ENCODE measurements around the gene ZP3. TPM values are rescaled to one million over a fixed set of nuclear protein-coding genes. Genes with fewer than 3 reads are reported as not detected.
"Not testable (repeated sequence)": the region's sequence is repeated elsewhere in the genome, so short reads cannot be mapped to it uniquely, and the experiment has no call there.

The ZP3 gene
- total RNA-seq, 1 donor from 2014 or later, result not detected

GRCh38 chr7:76462271-76462882 is 37.6 kb downstream of the ZP3 start:
- not testable (repeated sequence) for H3K4me3 ChIP-seq (ENCODE audit: low read length in 3 of 3); H3K4me1 ChIP-seq (ENCODE audit: control insufficient read depth in 3 of 3, insufficient read depth in 3 of 3, low read length in 3 of 3); H3K9me3 ChIP-seq (ENCODE audit: control insufficient read depth in 3 of 3, low read length in 3 of 3); H3K9ac ChIP-seq (ENCODE audit: low read depth in 1 of 3, low read length in 3 of 3); H3K36me3 ChIP-seq (ENCODE audit: control insufficient read depth in 3 of 3, insufficient read depth in 3 of 3, low read length in 3 of 3); H3K27ac ChIP-seq (ENCODE audit: low read depth, low read length); H3K27me3 ChIP-seq (ENCODE audit: control insufficient read depth in 3 of 3, insufficient read depth in 3 of 3, low read length in 3 of 3)

- not testable (repeated sequence) for H3K4me1 ChIP-seq (ENCODE audit: control insufficient read depth in 3 of 3, insufficient read depth in 3 of 3, low read length in 3 of 3); H3K9me3 ChIP-seq (ENCODE audit: control insufficient read depth in 3 of 3, low read length in 3 of 3); H3K9ac ChIP-seq (ENCODE audit: low read depth in 1 of 3, low read length in 3 of 3); H3K4me3 ChIP-seq (ENCODE audit: low read length in 3 of 3); H3K36me3 ChIP-seq (ENCODE audit: control insufficient read depth in 3 of 3, insufficient read depth in 3 of 3, low read length in 3 of 3); H3K27ac ChIP-seq (ENCODE audit: low read depth, low read length); H3K27me3 ChIP-seq (ENCODE audit: control insufficient read depth in 3 of 3, insufficient read depth in 3 of 3, low read length in 3 of 3)
These were observed 40.2 kb downstream of the ZP3 start for GRCh38 chr7:76464959-76465358.

DNA sequence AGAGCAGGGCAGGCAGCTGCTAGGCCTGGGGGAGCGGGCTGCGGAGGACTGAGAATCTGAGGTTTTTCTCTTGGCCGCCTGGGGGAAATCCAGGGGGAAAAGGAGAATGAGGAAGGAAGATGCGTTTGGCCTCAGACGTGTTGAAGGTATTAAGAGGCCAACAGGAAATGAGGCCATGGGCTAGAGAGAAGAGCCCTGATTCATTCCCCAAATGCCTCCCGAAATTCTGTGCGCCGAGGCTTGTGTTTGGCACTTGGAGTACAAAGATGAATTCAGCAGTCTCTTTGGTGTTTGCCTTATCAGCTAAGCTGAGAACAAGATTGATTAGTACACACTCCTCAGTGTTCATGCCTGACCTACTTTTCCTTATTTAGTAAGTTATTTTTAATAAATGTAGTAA is 41.2 kb downstream of the ZP3 start:
- not testable (repeated sequence) for H3K36me3 ChIP-seq (ENCODE audit: control insufficient read depth in 3 of 3, insufficient read depth in 3 of 3, low read length in 3 of 3); H3K4me1 ChIP-seq (ENCODE audit: control insufficient read depth in 3 of 3, insufficient read depth in 3 of 3, low read length in 3 of 3); H3K9me3 ChIP-seq (ENCODE audit: control insufficient read depth in 3 of 3, low read length in 3 of 3); H3K4me3 ChIP-seq (ENCODE audit: low read length in 3 of 3); H3K9ac ChIP-seq (ENCODE audit: low read depth in 1 of 3, low read length in 3 of 3); H3K27ac ChIP-seq (ENCODE audit: low read depth, low read length); H3K27me3 ChIP-seq (ENCODE audit: control insufficient read depth in 3 of 3, insufficient read depth in 3 of 3, low read length in 3 of 3)

DNA sequence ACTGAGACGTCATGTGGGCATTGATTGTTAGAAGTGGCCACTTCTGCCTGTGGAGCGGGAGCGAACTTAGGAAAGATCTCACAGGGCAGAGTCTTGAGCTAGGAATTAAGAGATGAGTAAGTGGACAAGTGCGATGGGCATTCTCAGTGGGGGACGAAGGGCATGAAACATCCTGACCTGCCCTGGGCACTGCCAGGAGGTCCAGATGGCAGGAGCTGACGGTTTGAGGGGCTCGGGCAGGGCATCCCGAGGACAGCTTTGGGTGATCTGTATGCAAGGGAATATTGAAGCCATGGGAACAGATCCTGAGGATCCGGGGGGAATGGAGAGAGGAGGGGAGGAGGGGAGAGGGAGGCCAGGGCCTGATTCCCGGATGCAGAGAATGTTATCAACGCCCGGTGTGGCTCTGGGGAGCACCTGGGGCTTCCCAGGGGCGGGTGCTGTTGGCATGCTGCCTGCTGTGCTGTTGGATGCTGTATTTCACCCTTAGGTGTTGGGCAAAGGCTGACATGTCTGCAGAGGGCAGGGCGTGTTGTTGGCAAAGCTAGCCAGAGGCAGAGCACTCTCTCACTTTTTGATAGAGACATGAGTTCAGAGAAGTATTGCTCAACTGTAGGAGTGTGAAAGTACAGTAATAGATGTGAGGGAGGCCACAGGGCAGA is 43.1 kb downstream of the ZP3 start:
- H3K4me1 ChIP-seq (ENCODE audit: control insufficient read depth in 3 of 3, insufficient read depth in 3 of 3, low read length in 3 of 3); H3K36me3 ChIP-seq (ENCODE audit: control insufficient read depth in 3 of 3, insufficient read depth in 3 of 3, low read length in 3 of 3); H3K9me3 ChIP-seq (ENCODE audit: control insufficient read depth in 3 of 3, low read length in 3 of 3); H3K27ac ChIP-seq (ENCODE audit: low read depth, low read length); H3K27me3 ChIP-seq (ENCODE audit: control insufficient read depth in 3 of 3, insufficient read depth in 3 of 3, low read length in 3 of 3); H3K4me3 ChIP-seq (ENCODE audit: low read length in 3 of 3); H3K9ac ChIP-seq (ENCODE audit: low read depth in 1 of 3, low read length in 3 of 3): not testable (repeated sequence)

DNA sequence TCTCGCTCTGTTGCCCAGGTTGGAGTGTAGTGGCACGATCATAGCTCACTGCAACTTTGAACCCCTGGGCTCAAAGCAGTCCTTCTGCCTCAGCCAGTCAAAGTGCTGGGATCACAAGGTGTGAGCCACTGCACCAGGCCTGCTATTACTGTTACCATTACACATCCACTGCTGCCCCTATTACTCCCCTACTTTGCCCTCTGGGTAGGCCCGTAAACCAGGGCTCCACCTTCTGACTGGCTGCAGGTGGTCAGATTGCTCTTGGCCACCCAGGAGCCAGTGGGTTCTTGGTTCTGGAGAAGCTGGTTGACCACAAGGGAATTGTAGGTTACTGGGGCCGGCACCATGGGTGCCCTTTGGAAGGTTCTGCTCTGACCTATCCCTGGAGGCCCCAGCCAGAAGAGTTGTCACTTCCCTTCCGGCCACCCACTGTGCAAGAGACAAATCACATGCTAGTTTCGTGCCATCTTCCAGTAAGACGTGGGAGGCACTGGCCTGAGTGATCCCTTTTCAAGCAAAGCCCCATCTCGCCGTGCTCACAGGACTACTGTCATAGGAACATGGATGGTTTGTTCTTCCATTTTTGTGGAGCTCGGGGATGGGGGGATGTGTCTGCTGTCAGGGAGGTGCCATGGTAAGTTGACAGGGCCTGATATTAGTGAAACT is 46.9 kb downstream of the ZP3 start:
- H3K9me3 ChIP-seq (ENCODE audit: control insufficient read depth in 3 of 3, low read length in 3 of 3); H3K27me3 ChIP-seq (ENCODE audit: control insufficient read depth in 3 of 3, insufficient read depth in 3 of 3, low read length in 3 of 3); H3K27ac ChIP-seq (ENCODE audit: low read depth, low read length); H3K9ac ChIP-seq (ENCODE audit: low read depth in 1 of 3, low read length in 3 of 3); H3K36me3 ChIP-seq (ENCODE audit: control insufficient read depth in 3 of 3, insufficient read depth in 3 of 3, low read length in 3 of 3); H3K4me3 ChIP-seq (ENCODE audit: low read length in 3 of 3); H3K4me1 ChIP-seq (ENCODE audit: control insufficient read depth in 3 of 3, insufficient read depth in 3 of 3, low read length in 3 of 3): not testable (repeated sequence)

DNA sequence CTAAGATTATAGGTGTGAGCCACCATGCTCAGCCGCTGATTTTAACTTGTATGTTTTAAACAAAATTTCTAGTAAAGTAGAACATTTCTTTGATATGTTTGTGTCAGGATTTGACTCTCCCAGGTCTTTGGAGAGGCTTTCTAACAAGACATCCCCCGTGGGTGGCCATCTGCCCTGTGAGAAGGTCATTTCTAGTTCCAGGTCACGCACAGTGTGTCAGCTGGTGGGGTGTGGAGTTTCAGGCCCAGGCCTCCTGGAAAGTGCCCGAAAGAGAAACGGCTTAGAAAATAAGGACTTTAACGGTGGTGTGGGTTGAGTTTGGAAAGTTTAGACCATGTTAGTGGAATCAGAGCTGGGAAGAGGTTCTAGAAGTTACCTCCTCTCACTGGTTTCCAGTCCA is 48.3 kb downstream of the ZP3 start:
- H3K4me3 ChIP-seq (ENCODE audit: low read length in 3 of 3); H3K27ac ChIP-seq (ENCODE audit: low read depth, low read length); H3K36me3 ChIP-seq (ENCODE audit: control insufficient read depth in 3 of 3, insufficient read depth in 3 of 3, low read length in 3 of 3); H3K9ac ChIP-seq (ENCODE audit: low read depth in 1 of 3, low read length in 3 of 3); H3K4me1 ChIP-seq (ENCODE audit: control insufficient read depth in 3 of 3, insufficient read depth in 3 of 3, low read length in 3 of 3); H3K9me3 ChIP-seq (ENCODE audit: control insufficient read depth in 3 of 3, low read length in 3 of 3); H3K27me3 ChIP-seq (ENCODE audit: control insufficient read depth in 3 of 3, insufficient read depth in 3 of 3, low read length in 3 of 3): not testable (repeated sequence)

- not testable (repeated sequence) for H3K27me3 ChIP-seq (ENCODE audit: control insufficient read depth in 3 of 3, insufficient read depth in 3 of 3, low read length in 3 of 3); H3K27ac ChIP-seq (ENCODE audit: low read depth, low read length); H3K9ac ChIP-seq (ENCODE audit: low read depth in 1 of 3, low read length in 3 of 3); H3K4me3 ChIP-seq (ENCODE audit: low read length in 3 of 3); H3K4me1 ChIP-seq (ENCODE audit: control insufficient read depth in 3 of 3, insufficient read depth in 3 of 3, low read length in 3 of 3); H3K9me3 ChIP-seq (ENCODE audit: control insufficient read depth in 3 of 3, low read length in 3 of 3); H3K36me3 ChIP-seq (ENCODE audit: control insufficient read depth in 3 of 3, insufficient read depth in 3 of 3, low read length in 3 of 3)
These were observed 51.5 kb downstream of the ZP3 start for GRCh38 chr7:76476280-76476679.

GRCh38 chr7:76476742-76477474 is 52.2 kb downstream of the ZP3 start:
- not testable (repeated sequence) for H3K27ac ChIP-seq (ENCODE audit: low read depth, low read length); H3K9ac ChIP-seq (ENCODE audit: low read depth in 1 of 3, low read length in 3 of 3); H3K27me3 ChIP-seq (ENCODE audit: control insufficient read depth in 3 of 3, insufficient read depth in 3 of 3, low read length in 3 of 3); H3K4me1 ChIP-seq (ENCODE audit: control insufficient read depth in 3 of 3, insufficient read depth in 3 of 3, low read length in 3 of 3); H3K9me3 ChIP-seq (ENCODE audit: control insufficient read depth in 3 of 3, low read length in 3 of 3); H3K36me3 ChIP-seq (ENCODE audit: control insufficient read depth in 3 of 3, insufficient read depth in 3 of 3, low read length in 3 of 3); H3K4me3 ChIP-seq (ENCODE audit: low read length in 3 of 3)

DNA sequence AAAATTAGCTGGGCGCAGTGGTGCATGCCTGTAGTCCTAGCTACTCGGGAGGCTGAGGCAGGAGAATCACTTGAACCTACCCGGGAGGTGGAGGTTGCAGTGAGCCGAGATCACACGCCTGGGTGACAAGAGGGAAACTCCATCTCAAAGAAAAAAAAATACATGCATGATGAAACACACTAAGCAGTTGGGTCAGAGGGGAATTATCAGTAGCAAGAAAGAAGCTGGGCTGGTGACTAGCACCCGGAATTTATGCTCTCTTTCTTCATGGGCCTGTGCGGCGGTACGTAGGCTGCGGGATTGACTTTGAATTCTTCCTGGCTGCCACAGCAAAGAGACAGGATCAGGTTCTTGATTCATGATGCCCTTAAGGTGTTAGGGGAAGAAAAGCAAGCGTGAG is 54.9 kb downstream of the ZP3 start:
- H3K27ac ChIP-seq (ENCODE audit: low read depth, low read length); H3K4me1 ChIP-seq (ENCODE audit: control insufficient read depth in 3 of 3, insufficient read depth in 3 of 3, low read length in 3 of 3); H3K9ac ChIP-seq (ENCODE audit: low read depth in 1 of 3, low read length in 3 of 3); H3K4me3 ChIP-seq (ENCODE audit: low read length in 3 of 3); H3K36me3 ChIP-seq (ENCODE audit: control insufficient read depth in 3 of 3, insufficient read depth in 3 of 3, low read length in 3 of 3); H3K9me3 ChIP-seq (ENCODE audit: control insufficient read depth in 3 of 3, low read length in 3 of 3); H3K27me3 ChIP-seq (ENCODE audit: control insufficient read depth in 3 of 3, insufficient read depth in 3 of 3, low read length in 3 of 3): not testable (repeated sequence)

All from skeletal muscle tissue (tissue), 4 donors.